Spinal cord (tissue), 10 donors: ENCODE data around the gene ADAMTSL3. TPM values are rescaled to one million over a fixed set of nuclear protein-coding genes. Genes with fewer than 3 reads are reported as not detected.

Experiments used
- DNase-seq, 6 donors: peaks; one replicate each; pipeline versions ENCODE4 v3.0.0 to v3.0.0-alpha.2; 2013 to 2015; ENCODE audit warnings: low spot score in 6 of 6, low read depth in 4 of 6
- H3K27ac ChIP-seq: one replicate; pipeline ENCODE4 v1.5.1; 2013; ENCODE audit warnings: low read depth, low read length, control low read depth
- H3K27me3 ChIP-seq: one replicate; pipeline ENCODE4 v1.6.1; 2013; ENCODE audit warnings: low read length; ENCODE audit not compliant: control insufficient read depth, insufficient read depth
- H3K36me3 ChIP-seq: one replicate; pipeline ENCODE4 v1.6.1; 2013; ENCODE audit warnings: low read length; ENCODE audit not compliant: control insufficient read depth, insufficient read depth
- H3K4me1 ChIP-seq: one replicate; pipeline ENCODE4 v1.6.1; 2013; ENCODE audit warnings: low read length; ENCODE audit not compliant: control insufficient read depth, insufficient read depth
- H3K4me3 ChIP-seq: one replicate; pipeline ENCODE4 v1.5.1; 2013; ENCODE audit warnings: low read depth, low read length, control low read depth
- H3K9me3 ChIP-seq: one replicate; pipeline ENCODE4 v1.6.1; 2013; ENCODE audit warnings: low read length; ENCODE audit not compliant: control insufficient read depth, insufficient read depth
- WGBS: methylation state at CpG from one replicate; pipeline ENCODE4 v1.1.5; 2013; ENCODE audit warnings: missing lambda C conversion rate; ENCODE audit not compliant: insufficient coverage; 5-methylcytosine and 5-hydroxymethylcytosine counted together
- polyA plus RNA-seq, 2 donors: library from polyadenylated mRNA; unstranded; fragments of 120-200 nt; gene quantifications; one replicate each; pipeline ENCODE4 v1.2.1, GENCODE V29; 2013; ENCODE audit not compliant: insufficient read length in 2 of 2
- total RNA-seq, 2 donors: library from RNA; depleted of rRNA in 1 of 2; stranded (reverse); fragments of 120-200 nt in 1 of 2; fragments of >200 nt in 1 of 2; gene quantifications; one replicate each; pipeline versions ENCODE4 v1.2.3 to v1.2.4, GENCODE V29; 2013 to 2014
- donor health status: healthy.

The ADAMTSL3 gene
- total and polyA plus RNA-seq, 4 donors, result 3.6 to 25.2 (median 12.0) TPM

DNA sequence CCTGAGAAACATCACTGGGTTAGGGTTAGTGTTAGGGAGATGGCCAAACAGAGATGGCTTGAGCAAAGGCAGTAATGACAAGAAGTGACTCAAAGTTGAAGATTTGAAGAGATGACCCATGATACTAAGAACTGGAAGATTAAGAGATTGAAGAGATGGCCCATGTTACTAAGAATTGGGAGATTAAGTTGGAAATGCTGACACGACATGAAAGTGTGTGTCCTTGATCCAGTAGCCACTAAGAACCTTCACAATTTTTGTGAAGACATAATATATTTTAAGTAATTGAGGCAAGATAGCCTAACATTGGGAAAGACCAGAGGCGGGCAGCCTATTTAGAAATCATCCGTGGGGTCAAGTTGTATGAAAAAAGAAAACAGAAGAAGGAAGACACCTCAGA, 239.4 kb downstream of the ADAMTSL3 start:
- WGBS, result 86% methylated on average over 1 of the region's 3 CpGs
- Histone ChIP-seq H3K4me3 (no peak overlapping the region), H3K27ac (no peak overlapping the region), H3K4me1 (no peaks in the 10 kb centered on the region), H3K9me3 (no peaks in the 10 kb centered on the region), H3K36me3 (no peaks in the 10 kb centered on the region), H3K27me3 (no peaks in the 10 kb centered on the region)
- no peak for DNase-seq

DNA sequence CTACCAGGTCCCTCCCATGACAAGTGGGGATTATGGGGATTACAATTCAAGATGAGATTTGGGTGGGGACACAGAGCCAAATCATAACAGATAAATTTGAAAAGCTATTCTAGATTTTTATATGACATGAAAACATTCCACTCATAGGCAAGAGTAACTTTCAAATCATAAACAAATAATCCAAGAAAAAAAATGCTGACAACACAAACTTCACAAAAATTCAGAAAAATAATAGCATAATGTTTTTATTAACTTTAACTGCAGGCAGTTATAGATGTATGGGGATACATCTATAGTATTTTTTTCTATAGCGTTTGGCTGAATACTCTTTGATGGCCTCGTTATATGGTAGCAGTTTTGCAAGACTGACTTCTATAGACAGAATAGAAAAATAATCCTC, 243.1 kb downstream of the ADAMTSL3 start:
- Histone ChIP-seq H3K4me1 (no peaks in the 10 kb centered on the region), H3K36me3 (no peaks in the 10 kb centered on the region), H3K27me3 (no peaks in the 10 kb centered on the region), H3K4me3 (no peak overlapping the region), H3K9me3 (no peaks in the 10 kb centered on the region), H3K27ac (no peak overlapping the region)
- WGBS, result no CpG with 5 or more reads among the region's 2 CpGs
- no peak for DNase-seq

DNA sequence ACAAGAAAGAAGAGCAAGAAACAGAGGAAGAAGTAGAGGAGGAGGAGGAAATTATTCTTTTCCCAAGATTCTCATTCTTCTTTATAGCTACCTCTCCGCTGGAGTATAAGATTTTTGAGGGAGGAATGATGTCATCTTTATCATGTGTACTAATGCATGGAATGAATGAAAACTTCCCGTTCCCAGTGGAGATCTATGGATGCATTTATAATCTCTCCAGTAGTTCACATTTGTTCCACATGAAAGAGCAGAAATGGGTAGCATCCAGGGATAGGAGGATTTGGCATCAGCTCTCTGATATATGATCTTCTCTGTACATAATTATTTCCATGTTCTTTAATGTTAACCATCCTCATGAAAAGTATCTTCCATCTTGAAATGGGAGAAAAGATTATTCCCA, 244.4 kb downstream of the ADAMTSL3 start:
- H3K9me3 ChIP-seq, result no peaks in the 10 kb centered on the region
- H3K36me3 ChIP-seq, result no peaks in the 10 kb centered on the region
- H3K4me3 ChIP-seq, result no peak overlapping the region
- no CpG with 5 or more reads among the region's 2 CpGs for WGBS
- DNase-seq, result no peak
- H3K4me1 ChIP-seq, result no peaks in the 10 kb centered on the region
- H3K27ac ChIP-seq, result no peak overlapping the region
- no peaks in the 10 kb centered on the region for H3K27me3 ChIP-seq

DNA sequence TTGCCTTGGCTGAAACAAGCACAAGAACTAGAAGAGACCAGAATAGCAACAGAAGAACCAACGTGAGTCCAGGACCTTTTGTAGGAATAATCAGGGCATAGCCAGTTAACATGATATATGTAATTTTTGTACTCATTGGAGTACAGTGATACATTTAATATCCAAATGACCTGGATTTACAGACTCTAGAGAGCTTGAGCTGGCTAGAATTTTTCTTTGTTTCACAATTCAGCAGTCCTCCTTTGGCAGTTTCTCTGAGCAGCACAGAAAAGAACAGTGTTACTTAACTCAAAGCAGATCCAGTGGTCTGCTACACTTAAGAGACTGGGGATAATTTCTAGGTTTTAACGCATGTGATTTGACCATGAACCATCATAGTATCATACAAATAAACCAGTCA, 245.7 kb downstream of the ADAMTSL3 start:
- no CpG with 5 or more reads among the region's 2 CpGs for WGBS

DNA sequence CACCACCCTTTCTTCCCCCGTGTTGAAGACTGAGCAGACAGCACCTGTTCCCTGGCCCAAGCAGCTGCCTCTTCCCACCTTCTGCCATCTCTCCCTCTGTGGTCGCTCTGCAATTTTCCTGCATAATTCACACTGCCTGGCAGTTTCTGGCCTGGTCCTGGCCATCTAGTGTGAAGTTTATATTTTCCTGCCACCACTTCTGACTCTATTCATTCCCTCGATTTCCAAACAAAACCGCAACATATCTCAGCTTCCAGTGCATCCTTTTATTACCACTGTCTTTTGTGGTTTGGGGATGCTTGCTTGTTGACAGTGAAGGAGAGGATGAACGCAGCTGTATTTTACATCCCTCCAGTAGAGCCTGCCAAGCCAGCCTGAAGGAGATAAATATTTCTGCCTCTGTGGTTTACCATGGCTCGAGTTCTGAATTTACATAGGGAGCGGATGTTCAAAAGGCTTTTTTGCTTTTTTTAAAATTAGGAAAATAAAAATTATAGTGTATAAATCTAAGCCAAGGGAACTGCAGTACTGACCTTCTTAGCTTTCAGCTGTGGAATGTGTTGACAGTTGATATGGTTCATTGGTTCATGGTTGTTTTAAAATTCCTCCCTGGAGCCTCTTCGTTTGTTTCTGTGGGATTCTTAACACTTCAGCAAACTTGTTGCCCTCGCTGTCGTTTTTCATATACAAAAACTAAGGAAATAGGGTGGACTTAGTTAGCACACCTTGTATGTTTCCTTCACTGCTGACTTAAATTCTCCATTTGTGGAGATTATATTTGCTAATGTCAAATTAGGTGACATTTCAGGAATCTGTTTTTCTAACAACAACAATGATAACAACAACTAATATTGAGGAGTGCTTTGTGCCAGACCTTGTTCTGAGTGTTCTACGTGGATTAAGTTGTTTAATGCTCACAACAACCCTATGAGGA, 250.5 kb downstream of the ADAMTSL3 start:
- no peaks in the 10 kb centered on the region for H3K36me3 ChIP-seq
- H3K4me3 ChIP-seq, result no peak overlapping the region
- WGBS, result 29% methylated on average over 3 of the region's 11 CpGs
- peak in 3 of 6 donors; percentile 20 to 65 (median 61) for DNase-seq
- H3K9me3 ChIP-seq, result no peaks in the 10 kb centered on the region
- H3K27me3 ChIP-seq, result no peaks in the 10 kb centered on the region
- H3K4me1 ChIP-seq, result no peaks in the 10 kb centered on the region
- H3K27ac ChIP-seq, result no peak overlapping the region

More for the DNA sequence above, 245.7 kb downstream of the ADAMTSL3 start:
- Histone ChIP-seq H3K4me1 (no peaks in the 10 kb centered on the region), H3K4me3 (no peak overlapping the region), H3K36me3 (no peaks in the 10 kb centered on the region), H3K27me3 (no peaks in the 10 kb centered on the region), H3K27ac (no peak overlapping the region), H3K9me3 (no peaks in the 10 kb centered on the region)
- no peak for DNase-seq

DNA sequence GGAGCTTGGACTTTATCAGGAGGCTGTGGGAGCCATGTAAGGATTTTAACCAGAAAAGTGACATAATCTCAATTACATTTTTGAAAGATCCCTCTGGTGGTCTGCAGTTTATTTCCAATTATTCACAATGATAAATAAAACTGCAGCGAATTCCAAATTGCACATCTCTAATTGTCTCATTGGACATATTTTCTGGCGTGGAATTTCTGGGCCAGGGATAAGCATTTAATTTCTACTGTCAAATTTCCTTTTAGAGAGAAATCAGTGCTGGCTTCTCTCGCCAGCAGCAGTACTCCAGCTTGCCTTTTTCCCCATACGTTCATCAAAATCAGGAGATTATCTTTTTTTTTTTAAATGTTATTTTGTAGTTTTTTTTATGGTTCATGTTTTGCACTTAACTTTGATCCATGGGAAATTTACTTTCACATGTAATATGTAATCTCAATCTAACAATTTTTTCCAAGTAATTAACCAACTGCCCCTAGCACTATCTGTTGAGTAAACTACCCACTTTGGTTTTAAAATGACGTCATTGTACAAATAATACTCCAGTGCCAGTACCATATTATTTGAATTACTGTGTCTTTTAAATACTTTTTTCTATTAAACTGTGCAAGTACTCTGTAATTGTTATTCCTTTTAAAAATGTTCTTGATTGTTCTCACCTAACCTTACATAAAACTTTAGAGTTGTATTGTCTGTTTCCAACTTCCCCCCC, 251.8 kb downstream of the ADAMTSL3 start:
- no peaks in the 10 kb centered on the region for H3K27me3 ChIP-seq
- H3K9me3 ChIP-seq, result no peaks in the 10 kb centered on the region
- H3K4me3 ChIP-seq, result no peak overlapping the region
- peak in 1 of 6 donors; percentile 58 for DNase-seq
- no peak overlapping the region for H3K27ac ChIP-seq
- H3K36me3 ChIP-seq, result no peaks in the 10 kb centered on the region
- WGBS, result no CpG with 5 or more reads among the region's 5 CpGs
- H3K4me1 ChIP-seq, result no peaks in the 10 kb centered on the region

- no peak overlapping the region for H3K27ac ChIP-seq
- H3K27me3 ChIP-seq, result no peaks in the 10 kb centered on the region
- H3K36me3 ChIP-seq, result no peaks in the 10 kb centered on the region
- no peak overlapping the region for H3K4me3 ChIP-seq
- H3K9me3 ChIP-seq, result no peaks in the 10 kb centered on the region
- no peak for DNase-seq
- H3K4me1 ChIP-seq, result no peaks in the 10 kb centered on the region
- WGBS, result 90% methylated on average over 2 of the region's 3 CpGs
Observed at GRCh38 chr15:83911345-83911744, 257.4 kb downstream of the ADAMTSL3 start.

- no peak for DNase-seq
- H3K27me3 ChIP-seq, result no peaks in the 10 kb centered on the region
- no peaks in the 10 kb centered on the region for H3K9me3 ChIP-seq
- WGBS, result no CpG with 5 or more reads among the region's 2 CpGs
- no peak overlapping the region for H3K27ac ChIP-seq
- no peaks in the 10 kb centered on the region for H3K36me3 ChIP-seq
- no peaks in the 10 kb centered on the region for H3K4me1 ChIP-seq
- H3K4me3 ChIP-seq, result no peak overlapping the region
Observed at GRCh38 chr15:83912343-83912742, 258.4 kb downstream of the ADAMTSL3 start.

DNA sequence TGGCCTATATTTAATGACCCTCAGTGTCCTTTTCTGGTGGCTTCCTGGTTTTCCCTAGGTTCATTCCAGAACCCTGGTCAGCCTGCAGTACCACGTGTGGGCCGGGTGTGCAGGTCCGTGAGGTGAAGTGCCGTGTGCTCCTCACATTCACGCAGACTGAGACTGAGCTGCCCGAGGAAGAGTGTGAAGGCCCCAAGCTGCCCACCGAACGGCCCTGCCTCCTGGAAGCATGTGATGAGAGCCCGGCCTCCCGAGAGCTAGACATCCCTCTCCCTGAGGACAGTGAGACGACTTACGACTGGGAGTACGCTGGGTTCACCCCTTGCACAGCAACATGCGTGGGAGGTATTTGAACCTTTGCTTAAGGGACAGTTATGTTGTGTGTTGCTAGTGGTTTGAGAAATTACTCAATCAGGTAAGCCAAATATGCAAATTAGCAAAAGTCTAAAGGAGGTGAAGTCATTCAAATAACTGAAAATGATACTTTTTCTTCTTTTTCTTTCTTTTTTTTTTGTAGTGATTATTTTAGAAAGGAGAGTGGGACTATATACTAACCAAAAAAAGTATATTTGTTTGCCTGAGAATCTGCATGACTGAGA, 259.2 kb downstream of the ADAMTSL3 start:
- no peak overlapping the region for H3K27ac ChIP-seq
- no peak for DNase-seq
- no peaks in the 10 kb centered on the region for H3K36me3 ChIP-seq
- H3K4me1 ChIP-seq, result no peaks in the 10 kb centered on the region
- WGBS, result 92% methylated on average over 11 of the region's 14 CpGs
- H3K4me3 ChIP-seq, result no peak overlapping the region
- no peaks in the 10 kb centered on the region for H3K27me3 ChIP-seq
- no peaks in the 10 kb centered on the region for H3K9me3 ChIP-seq
